GM12865 (cell line): ENCODE measurements around the gene ACO2.
A peak's percentile ranks its signal among the peaks of the same experiment; 100 is the strongest.
"Not testable (repeated sequence)": the region's sequence is repeated elsewhere in the genome, so short reads cannot be mapped to it uniquely, and the experiment has no call there.

Source experiments
- DNase-seq: peaks from one replicate; pipeline ENCODE4 v3.0.0; 2010; ENCODE audit warnings: low read depth
- H3K4me3 ChIP-seq: 2 replicates; pipeline ENCODE4 v1.5.1; 2011; ENCODE audit warnings: mild to moderate bottlenecking, low read depth, low read length, control low read depth
- CTCF ChIP-seq: IDR thresholded peaks from 2 replicates; pipeline ENCODE4 v1.5.1; 2011; ENCODE audit warnings: low read length, control low read depth, low read depth, inconsistent platforms; ENCODE audit not compliant: insufficient read depth; ENCODE audit errors: missing control alignments

ACO2 gene

GRCh38 chr22:41435560-41435959 is 33.4 kb upstream of the ACO2 start:
- no peak for TF ChIP-seq CTCF
- no peak overlapping the region for H3K4me3 ChIP-seq
- DNase-seq = no peak

- H3K4me3 ChIP-seq = no peak overlapping the region
- TF ChIP-seq CTCF = no peak
- DNase-seq = no peak
These were observed 32.4 kb upstream of the ACO2 start for GRCh38 chr22:41436322-41437113.

- H3K4me3 ChIP-seq = no peak overlapping the region
- no peak for TF ChIP-seq CTCF
- no peak for DNase-seq
These were observed 31.7 kb upstream of the ACO2 start for GRCh38 chr22:41437198-41437597.

- not testable (repeated sequence) for H3K4me3 ChIP-seq, DNase-seq
These were observed 28.4 kb upstream of the ACO2 start for GRCh38 chr22:41440511-41440910.

- TF ChIP-seq CTCF = no peak
- DNase-seq = no peak
- no peak overlapping the region for H3K4me3 ChIP-seq
These were observed 26.6 kb upstream of the ACO2 start for GRCh38 chr22:41442240-41442792.

- DNase-seq = peak; percentile 95
- peak overlapping the region; percentile 82 for H3K4me3 ChIP-seq
- TF ChIP-seq CTCF = no peak
These were observed 24.4 kb upstream of the ACO2 start for GRCh38 chr22:41444360-41445128.
